GM19455 (cell line): Measurements from ENCODE around the gene PKHD1.

ENCODE experiments used
- ATAC-seq: cut with Tn5 transposase; IDR thresholded peaks from one replicate; pipeline ENCODE4 v1.9.1; 2021; ENCODE audit not compliant: unreplicated experiment

Gene PKHD1

GRCh38 chr6:51570168-51570921, 517.1 kb downstream of the PKHD1 start:
- no peak for ATAC-seq

- no peak for ATAC-seq
Observed at GRCh38 chr6:51569594-51569993, 517.8 kb downstream of the PKHD1 start.

GRCh38 chr6:51568771-51569170, 518.6 kb downstream of the PKHD1 start:
- ATAC-seq = no peak

DNA sequence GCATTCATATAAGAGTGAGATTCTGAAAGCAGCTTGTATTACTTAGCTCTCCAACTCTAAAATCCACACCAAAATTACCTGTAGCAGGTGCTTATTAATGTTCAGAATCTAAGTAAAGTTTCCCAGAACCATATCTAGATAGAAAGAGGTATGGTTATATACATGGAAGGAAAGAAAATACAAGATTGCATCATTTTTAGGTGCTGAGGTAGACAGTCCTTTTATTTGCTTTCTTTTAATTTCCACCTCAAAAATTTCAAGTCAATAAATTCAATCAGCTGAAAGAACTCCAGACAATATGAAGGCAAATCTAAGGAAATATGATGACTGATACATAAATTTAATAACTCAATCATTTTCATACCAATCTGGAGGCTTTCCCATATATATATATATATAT, 521.9 kb downstream of the PKHD1 start:
- ATAC-seq = no peak
